GM21717 (cell line): ENCODE measurements around the gene RHCE.
"Not testable (repeated sequence)": the region's sequence is repeated elsewhere in the genome, so short reads cannot be mapped to it uniquely, and the experiment has no call there.

Source experiments
- ATAC-seq: cut with Tn5 transposase; IDR thresholded peaks from one replicate; pipeline ENCODE4 v1.9.1; 2021; ENCODE audit warnings: mild to moderate bottlenecking, moderate library complexity; ENCODE audit not compliant: unreplicated experiment

The RHCE gene

DNA sequence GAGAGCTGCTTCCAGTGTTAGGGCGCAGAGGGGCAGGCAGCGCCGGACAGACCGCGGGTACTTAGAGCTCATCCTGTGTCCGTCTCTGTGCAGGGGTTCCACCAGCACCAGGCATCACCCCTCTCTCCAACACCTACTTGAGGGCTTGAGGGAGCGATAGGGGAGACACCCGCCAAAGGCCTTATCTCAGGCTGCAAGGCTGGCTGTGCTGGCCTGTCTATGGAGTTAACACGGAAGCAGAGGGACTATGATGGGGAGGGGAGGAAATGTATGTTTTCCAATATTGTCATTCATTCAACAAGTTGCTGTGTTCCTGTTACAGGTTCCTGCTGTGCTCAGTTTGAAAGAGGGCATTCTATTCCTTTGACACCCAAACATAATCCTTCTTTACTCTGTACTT is at the start of gene RHCE:
TSS of gene RHCE (minus strand) at position 111 of the 400 bp plus-strand sequence. CDS start at position 72, 39 bp downstream.
- not testable (repeated sequence) for ATAC-seq

DNA sequence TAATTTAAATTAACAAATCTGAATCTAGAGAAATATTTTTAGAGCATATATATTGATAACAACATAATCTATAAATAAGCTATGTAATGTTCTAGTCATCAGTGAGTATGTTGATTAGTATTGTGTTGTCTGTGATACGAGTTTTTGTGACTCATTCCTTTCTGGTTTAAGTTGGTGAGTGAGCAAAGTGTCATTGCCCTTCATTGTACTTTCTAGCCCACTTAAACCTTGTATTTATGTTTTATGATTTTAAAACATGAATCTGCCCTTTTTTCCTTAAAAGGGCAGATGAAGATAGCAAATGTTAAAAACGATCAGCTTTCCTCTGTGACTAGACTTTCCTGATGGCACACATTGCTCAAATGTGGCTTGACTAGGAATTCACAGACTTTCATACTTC is 48.6 kb upstream of the RHCE start:
- no peak for ATAC-seq

DNA sequence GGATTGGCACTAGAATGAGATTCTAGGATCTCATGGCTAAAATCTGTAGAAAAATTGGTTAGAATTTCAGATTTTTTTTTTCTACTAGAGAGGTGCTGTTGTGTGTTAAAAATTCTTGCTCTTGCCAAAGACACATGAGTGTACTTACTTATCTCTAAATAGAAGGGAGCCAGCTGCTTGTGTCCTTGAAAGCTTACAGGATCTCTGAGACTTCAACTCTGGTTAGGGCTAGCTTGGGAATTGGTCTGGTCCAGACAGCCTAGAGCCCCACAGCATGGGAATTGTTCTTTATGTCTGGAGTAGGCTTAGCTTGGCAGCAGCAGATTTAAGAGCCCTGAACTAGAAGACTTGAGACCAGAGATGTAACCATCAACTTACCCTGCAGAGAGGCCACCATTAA is 47.4 kb upstream of the RHCE start:
- no peak for ATAC-seq

DNA sequence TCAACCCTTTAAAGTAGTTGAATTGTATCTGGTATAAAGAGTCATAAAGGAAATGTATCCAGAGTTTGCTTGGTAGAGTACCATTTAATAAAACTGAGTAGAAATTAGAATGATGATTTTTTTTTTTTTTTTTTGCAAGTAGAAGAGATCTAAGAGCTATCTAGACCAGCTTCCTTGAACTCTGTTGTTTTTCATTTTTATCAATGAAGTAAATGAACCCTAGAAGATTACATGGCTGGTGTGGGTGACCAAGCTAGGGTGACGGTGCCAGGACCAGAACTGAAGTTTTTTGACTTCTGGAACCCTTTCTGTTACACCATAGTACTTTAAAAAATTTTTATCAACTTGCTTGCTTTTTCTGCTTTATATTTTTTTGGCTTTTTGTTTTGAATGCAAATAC is 47.0 kb upstream of the RHCE start:
- ATAC-seq: no peak

DNA sequence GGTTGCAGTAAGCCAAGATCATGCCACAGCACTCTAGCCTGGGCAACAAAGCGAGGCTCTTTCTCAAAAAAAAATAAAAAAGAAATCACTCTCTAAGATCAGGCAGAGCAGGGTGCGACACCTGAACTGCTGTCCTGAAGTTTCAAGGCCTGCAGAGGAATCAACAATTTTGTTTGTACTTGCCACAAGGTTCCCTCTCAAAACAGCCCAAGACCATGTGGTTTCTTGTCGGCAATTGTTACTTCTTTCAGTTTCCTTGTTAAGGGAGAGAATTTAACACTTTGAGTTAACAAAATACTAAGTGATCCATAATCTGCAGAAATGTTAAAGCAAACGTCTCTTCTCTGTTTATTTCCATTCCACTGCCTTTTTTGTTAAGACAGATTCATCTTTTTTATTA is 46.6 kb upstream of the RHCE start:
- ATAC-seq: no peak

DNA sequence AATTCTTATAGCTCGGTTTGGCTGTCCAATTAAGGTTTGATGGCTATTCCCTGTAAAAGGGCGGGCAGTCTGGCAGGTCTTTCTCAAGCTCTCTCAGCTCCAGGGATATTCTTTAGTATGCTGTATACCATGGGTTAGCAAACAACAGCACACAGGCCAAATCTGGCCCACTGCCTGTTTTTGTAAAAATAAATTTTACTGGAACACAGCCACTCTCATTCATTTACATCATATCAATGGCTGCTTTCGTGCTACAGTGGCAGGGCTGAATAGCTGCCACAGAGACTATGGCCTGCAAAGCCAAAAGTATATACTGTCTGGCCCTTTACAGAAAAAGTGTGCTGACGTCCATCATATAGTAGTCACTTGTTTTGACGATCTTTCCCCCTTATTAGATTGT is 42.1 kb upstream of the RHCE start:
- no peak for ATAC-seq

DNA sequence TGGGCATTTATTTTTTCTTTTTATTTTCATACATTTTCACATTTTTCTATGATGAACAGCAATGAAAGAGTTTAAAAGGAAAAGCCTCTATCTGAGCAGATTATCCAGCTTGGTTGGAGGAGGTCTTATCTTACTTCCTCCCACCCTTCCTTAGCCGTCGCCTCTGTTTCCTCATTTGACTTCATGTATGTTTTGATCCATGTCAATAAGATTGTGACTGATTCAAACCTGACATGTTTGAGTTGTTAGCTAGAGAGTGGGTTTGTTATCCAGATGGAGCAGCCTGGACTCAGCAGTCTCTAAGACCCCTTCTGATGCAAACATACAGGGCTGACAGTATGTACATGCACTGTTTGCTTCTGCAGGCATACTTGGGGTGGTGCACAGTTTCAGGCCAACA is 41.2 kb upstream of the RHCE start:
- ATAC-seq: no peak

DNA sequence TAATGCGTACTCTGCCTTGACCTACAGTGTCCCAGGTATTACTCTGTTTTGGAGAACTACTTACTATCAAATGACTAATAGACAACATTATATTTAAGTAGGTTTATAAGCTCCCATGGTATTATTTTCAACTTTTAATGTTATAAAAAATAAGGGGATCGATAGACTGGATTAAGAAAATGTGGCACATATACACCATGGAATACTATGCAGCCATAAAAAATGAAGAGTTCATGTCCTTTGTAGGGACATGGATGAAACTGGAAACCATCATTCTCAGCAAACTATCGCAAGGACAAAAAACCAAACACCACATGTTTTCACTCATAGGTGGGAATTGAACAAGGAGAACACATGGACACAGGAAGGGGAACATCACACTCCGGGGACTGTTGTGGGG is 40.2 kb upstream of the RHCE start:
- ATAC-seq: not testable (repeated sequence)

DNA sequence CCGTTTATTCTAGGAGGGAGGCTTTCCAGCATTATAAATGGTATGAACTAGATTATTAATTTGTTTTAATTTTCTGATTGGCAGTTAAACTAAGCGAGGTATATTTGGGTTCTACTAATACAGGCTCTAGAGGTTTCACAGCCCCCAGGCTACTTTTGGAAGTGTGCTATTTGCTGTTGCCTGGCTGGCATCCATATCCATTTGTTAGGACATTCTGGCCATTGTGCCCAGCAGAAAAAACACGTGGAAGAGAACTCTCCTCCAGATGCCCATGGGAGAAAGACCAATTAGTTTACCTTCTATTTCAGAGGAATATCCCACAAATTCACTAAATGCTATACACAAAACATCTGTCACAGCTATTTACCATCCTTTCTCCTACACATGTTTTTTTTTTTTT is 39.4 kb upstream of the RHCE start:
- ATAC-seq: no peak

DNA sequence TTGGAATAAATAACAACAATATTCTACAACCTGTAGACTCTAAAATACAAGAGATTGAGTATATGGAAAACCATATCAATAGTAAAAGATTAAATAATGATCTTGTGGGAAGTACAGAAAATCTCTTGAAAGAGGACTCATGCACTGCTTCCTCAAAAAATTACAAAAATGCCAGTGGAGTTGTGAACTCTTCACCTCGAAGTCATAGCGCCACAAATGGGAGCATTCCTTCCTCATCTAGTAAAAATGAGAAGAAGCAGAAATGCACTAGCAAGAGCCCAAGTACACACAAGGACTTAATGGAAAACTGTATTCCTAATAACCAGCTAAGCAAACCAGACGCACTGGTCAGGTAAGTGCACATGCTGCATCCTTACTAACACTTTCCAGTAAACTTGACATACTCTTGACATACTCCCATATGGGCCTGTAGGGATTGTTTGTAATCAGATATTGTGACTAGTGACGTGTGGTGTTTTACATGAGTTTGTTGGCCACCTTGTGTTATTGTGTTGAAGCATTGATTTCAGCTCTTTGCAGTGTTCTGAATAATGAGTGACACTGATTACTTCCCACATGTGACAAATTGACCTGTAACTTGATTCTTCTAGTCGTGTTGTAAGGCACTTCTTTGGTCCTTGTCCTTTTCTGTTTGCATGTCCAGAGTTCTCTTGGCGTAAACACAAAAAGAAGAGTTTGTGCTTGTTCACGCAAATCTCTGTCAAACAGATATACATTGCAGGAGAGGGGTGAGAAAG is 38.1 kb upstream of the RHCE start:
- no peak for ATAC-seq

DNA sequence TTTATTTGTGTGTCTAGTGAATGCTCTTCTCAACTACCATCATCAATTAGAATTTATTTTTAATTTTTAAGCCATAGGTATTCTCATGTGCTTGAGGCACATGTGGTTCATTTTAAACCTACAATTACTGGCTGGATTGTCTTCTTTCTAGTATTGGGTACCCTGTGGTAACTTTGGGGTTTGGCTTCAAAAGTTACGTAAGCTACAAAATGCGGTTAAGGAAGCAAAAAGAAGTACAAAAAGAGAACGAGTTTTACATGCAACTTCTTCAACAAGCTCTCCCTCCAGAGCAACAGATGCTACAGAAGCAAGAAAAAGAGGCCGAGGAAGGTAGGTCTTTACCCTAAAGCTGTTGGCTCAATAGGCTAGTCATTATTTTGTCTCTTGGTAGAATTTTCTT is 35.9 kb upstream of the RHCE start:
- ATAC-seq: no peak

DNA sequence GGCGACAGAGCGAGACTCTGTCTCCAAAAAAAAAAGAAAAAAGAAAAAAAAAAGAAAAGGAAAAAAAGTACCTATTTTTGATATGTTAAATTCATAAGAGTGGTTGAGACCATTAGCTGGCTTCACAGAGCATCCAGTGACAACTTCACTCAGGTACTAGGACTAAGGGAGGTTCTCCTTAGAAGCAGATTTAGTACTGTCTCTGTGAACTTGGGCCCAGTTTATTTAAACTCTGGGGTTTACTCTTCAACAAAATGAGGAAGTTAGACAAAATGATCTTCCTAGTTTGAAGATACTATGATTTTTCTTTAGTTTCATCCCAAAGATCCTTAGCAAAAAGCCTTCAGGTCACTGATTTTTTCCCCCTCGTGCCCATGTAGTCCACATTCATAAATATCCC is 31.3 kb upstream of the RHCE start:
- ATAC-seq: no peak

DNA sequence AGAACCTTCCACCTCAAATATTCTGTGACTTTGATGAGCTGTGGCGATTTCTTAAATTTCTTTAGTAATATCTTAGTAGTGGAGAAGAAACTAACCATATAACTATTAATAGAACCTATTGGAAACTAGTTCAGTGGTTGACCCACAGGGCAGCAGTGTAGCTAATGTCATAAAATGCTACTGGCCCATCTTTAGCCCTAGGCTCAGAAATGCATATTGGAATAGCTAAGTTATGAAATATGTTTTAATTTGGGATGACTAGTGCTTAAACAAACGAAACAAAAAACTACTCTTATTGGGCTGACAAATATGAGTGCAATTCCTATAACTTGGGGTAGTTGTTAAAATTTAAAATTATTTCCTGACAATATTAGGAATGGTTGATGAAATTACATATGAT is 30.3 kb upstream of the RHCE start:
- no peak for ATAC-seq

DNA sequence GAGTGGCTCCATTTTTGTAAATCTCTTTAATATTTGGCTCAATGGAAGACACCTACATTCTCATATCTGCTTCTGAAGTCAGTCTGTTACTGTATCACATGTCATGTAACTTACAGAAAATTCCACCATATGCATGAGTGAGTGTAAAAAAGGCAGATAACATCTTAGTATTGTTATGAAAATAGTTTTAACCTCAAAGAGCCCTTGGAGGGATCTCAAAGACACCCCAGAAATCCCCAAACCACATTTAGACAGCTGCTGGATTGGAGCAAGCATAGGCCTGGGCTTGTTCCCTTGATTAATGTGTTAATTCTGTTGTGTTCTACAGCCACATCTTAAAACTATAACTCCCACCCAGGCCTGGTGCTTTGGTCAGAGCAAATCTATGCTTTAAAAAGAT is 26.9 kb upstream of the RHCE start:
- ATAC-seq: no peak

DNA sequence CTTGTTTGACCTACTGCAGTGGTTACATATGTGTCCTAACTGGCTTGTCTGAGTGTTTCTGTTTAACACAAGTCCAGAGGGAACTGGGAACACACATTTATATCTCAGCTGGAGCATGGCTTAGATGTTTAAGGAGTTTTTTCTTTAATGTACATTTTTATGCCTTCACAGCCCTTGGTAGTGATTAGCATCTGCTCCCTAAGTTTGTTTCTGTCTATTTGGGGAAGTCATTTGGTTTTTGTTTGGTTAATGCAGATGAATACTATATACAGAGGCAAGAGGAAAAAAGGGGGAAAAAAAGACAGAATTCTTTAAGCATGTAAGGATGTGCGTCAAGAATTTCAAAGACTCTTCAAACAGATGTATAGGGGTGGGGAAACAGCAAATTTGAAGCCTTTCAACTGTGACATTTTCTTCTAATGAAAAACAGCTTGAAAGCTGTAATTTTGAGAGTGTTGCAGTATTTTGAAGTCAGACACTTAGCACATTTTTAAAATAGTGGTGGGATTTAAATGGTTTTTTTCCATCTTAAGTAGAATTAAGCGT is 25.4 kb upstream of the RHCE start:
- ATAC-seq: no peak

DNA sequence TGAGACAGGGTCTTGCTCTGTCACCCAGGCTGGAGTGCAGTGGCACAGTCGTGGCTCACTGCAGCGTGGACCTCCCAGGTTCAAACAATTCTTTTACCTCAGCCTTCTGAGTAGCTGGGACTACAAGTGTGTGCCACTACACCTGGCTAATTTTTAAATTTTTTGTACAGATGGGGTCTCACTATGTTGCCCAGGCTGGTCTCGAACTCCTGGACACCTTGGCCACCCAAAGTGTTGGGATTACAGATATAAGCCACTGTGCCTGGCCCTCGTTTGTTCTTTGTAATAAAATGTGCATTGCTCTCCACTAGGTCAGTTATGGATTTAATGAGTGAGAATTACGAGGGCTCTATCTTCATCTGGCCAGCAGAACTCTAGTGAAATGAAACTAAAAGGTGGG is 24.0 kb upstream of the RHCE start:
- ATAC-seq: not testable (repeated sequence)

DNA sequence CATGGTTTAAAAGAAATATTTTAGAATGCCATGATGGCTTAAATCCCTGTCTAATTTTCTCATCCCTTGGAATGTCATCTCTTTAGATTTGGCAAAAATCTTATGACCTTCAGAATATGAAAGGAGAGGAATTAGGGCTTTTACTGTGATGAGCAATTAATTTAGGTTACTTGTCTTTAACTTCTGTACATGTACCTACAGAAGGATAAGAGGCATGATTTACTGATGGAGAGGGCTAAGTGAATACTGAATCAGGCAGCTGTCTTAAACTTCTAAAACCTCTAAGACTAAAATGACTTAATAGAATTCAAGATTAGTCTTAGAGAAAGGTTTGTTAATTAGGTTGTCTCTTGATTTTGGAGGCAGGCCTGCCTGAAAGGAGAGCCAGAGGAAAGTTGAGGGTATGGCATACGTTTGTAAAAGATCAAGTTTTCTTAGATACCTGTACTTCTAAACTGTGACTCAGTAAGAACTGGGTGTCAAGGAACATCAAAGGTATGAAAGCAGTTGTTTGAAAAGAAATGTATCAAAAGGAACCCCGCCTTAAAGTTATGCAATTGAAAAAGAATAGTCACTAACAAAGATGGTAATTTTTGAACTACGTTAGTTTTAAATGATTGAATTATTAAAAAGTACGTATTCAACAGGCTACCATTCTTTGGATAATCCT is 22.5 kb upstream of the RHCE start:
- ATAC-seq: no peak

DNA sequence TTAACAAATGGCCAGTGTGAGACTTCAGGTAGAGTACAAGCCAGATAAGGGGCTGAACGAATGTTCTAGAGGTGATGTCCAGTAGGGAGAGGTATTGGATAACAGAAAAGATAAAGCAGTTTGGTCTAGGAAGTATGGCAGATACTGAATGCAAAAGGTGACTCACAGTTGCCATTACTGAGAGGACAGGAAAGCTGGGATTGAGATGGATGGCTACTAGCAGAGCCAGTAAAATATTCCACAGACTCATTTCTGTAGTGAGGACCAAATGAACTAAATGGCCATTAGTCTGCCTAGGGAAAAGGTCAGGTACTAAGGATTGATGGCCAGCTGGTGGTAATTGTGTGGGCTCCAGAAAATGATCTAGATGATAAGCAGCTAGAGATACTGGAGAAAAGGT is 21.6 kb upstream of the RHCE start:
- no peak for ATAC-seq

DNA sequence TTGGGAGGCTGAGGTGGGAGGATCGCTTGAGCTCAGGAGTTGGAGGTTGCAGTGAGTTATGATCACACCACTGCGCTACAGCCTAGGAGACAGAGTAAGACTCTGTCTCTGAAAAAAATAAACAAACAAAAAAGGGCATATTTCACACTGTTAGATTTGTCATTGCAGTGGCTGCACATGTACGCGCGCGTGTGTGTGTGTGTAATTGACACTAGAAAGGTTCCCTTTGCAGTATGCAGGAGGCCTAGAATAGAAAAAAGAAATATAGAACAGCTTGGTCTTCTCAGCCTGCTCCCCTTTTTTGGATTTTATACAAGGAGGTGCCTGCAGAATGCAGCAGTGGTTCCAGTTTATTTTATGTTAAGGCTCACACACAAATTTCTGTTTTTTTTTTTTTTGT is 18.7 kb upstream of the RHCE start:
- ATAC-seq: no peak

DNA sequence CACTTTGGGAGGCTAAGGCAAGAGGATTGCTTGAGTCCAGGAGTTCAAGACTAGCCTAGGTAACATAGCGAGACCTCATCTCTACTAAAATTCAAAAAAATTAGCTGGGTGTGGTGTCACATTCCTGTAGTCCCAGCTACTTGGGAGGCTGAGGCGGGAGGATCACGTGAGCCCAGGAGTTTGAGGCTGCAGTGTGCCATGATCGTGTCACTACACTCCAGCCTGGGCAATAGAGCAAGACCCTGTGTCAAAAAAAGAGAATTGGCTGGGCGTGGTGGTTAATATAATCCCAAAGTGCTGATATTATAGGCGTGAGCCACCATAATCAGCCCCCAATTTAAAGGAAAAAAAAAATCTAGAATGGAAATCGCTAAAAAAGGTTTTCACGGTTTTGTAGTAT is 17.0 kb upstream of the RHCE start:
- ATAC-seq: no peak

DNA sequence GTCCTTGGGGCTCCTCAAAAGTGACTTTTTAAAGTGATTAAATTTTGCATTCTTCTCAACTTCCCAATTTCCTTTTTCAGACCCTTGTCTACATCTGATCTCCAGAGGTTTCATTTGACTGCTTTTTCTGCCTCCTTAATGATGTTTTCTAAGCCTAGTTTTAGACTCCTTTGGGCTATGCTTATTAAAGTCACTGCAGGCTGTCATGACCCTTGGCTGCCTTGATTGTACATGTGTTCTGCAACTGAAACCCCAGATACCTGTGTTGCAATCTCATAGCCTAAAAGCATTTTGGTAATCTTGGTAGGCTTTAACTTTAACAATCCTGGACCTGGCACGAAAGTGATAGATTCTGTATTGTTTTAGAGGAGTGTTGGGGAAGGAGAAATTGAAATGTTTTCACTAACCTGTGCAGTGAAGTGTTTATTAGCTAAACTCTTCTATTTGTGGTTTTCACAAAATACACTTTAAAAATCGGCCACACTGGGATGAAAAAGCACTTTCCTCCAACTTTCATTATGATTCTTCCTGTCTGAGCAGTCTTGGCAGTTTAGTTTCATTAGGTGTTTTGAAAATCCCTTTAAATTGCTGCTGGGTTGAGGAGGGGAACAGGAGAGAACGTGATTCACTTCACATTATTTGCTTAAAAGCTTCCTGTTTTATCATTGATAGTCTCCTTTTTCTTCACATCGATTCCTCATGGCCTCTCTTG is 14.9 kb upstream of the RHCE start:
- ATAC-seq: no peak
